AG08396 (cell line): Measurements from ENCODE around the gene ANGPT4.
"Not testable (repeated sequence)": the region's sequence is repeated elsewhere in the genome, so short reads cannot be mapped to it uniquely, and the experiment has no call there.

Experiments used
- DNase-seq: peaks from one replicate; pipeline ENCODE4 v3.0.0; 2012; ENCODE audit warnings: low spot score, mixed read lengths

Gene ANGPT4

GRCh38 chr20:906001-906520 lies 10.1 kb downstream of the ANGPT4 start:
- DNase-seq: no peak

- no peak for DNase-seq
Observed at GRCh38 chr20:905396-905961, 10.7 kb downstream of the ANGPT4 start.

- no peak for DNase-seq
Observed at GRCh38 chr20:904039-904545, 12.0 kb downstream of the ANGPT4 start.

GRCh38 chr20:897436-897835 lies 18.7 kb downstream of the ANGPT4 start:
- not testable (repeated sequence) for DNase-seq

- no peak for DNase-seq
Observed at GRCh38 chr20:896501-897025, 19.6 kb downstream of the ANGPT4 start.

- DNase-seq: not testable (repeated sequence)
Observed at GRCh38 chr20:892371-892770, 23.8 kb downstream of the ANGPT4 start.

- DNase-seq: no peak
Observed at GRCh38 chr20:891706-892080, 24.4 kb downstream of the ANGPT4 start.

GRCh38 chr20:891058-891705 lies 25.0 kb downstream of the ANGPT4 start:
- DNase-seq: no peak

- DNase-seq: no peak
Observed at GRCh38 chr20:890666-891057, 25.5 kb downstream of the ANGPT4 start.

- DNase-seq: no peak
Observed at GRCh38 chr20:889932-890463, 26.1 kb downstream of the ANGPT4 start.

- no peak for DNase-seq
Observed at GRCh38 chr20:889106-889505, 27.0 kb downstream of the ANGPT4 start.

GRCh38 chr20:888057-888456 lies 28.1 kb downstream of the ANGPT4 start:
- DNase-seq: no peak

GRCh38 chr20:887137-887536 lies 29.0 kb downstream of the ANGPT4 start:
- DNase-seq: no peak

GRCh38 chr20:884983-885952 lies 30.9 kb downstream of the ANGPT4 start:
- peak; percentile 71 for DNase-seq

GRCh38 chr20:881783-882144 lies 34.4 kb downstream of the ANGPT4 start:
- no peak for DNase-seq

GRCh38 chr20:881051-881782 lies 34.9 kb downstream of the ANGPT4 start:
- DNase-seq: peak; percentile 37

GRCh38 chr20:879626-880025 lies 36.5 kb downstream of the ANGPT4 start:
- DNase-seq: no peak

- peak; percentile 50 for DNase-seq
Observed at GRCh38 chr20:878511-879307, 37.4 kb downstream of the ANGPT4 start.

- DNase-seq: no peak
Observed at GRCh38 chr20:877814-878213, 38.3 kb downstream of the ANGPT4 start.

- no peak for DNase-seq
Observed at GRCh38 chr20:875115-875514, 41.0 kb downstream of the ANGPT4 start.
